ENCODE results near the gene GPR34.

The GPR34 gene

DNA sequence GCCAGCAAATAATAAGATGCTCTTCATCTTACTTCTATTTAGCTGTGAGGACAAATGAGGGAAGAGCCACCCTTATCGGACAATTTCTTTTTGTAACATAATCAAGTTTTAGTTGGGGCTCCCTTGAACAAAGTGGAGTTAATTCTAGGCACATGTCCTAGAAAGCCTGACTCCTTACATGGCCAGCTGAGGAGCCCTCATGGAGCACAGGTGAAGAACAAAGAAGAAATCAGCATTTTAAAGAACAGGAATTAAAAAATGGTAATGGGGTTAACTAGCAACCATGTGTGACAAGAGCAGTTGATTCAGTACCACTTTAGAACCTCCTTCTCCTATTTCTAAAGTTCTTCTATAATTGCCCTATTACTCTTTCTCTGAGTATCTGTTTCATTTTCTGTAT is 51.1 kb downstream of the GPR34 start:
- no peak for FAIRE-seq
